ENCODE measurements around the gene SEPTIN8. TPM values are rescaled to one million over a fixed set of nuclear protein-coding genes. Genes with fewer than 3 reads are reported as not detected.

The SEPTIN8 gene
- total RNA-seq, 1 experiment from 2014 or later = 38.2 TPM

DNA sequence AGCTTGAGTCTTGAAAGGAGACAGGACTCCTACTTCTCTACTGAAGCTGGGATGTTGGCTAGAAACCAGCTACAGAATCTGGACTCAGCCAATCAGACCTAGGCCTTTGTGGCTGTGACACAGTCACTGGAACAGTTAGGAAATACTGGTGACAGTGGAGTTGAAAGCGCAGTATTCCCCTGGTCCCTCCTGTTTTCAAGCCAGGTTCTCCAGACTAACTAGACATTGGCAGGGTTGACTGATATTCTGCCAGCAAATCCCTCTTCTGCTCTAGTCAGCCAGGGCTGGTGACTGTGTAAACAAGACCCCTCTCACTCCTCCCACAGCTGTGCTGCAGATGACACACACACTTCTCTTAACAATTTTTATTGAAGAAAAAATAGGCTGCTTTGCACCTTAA lies 44.8 kb upstream of the SEPTIN8 start:
- H4K20me1 ChIP-seq (ENCODE audit: control insufficient read depth, insufficient read depth, insufficient read length) = no peaks in the 10 kb centered on the region
- no peak overlapping the region for H3K4me2 ChIP-seq (ENCODE audit: insufficient read depth, insufficient read length, low read length)
- H3K4ac ChIP-seq (ENCODE audit: low read depth, low read length) = no peak overlapping the region
- Mint-ChIP-seq H3K36me3 (ENCODE audit: insufficient read depth in 1 of 3, low read depth in 3 of 3) (peaks cover 3 to 6% (median 4%) of the 10 kb centered on the region in 3 experiments; a peak in 6 of 7 replicates), H3K9me3 (no peaks in the 10 kb centered on the region), H3K27me3 (ENCODE audit: low read depth) (peaks cover 65% of the 10 kb centered on the region), H3K4me3 (no peak overlapping the region; a peak in 1 of 5 replicates), H3K4me1 (peaks cover 13 to 24% of the 10 kb centered on the region in 2 experiments), H3K27ac (no peak overlapping the region)
- no peak overlapping the region for H2BK12ac ChIP-seq (ENCODE audit: insufficient read length, low read depth, low read length)
- no peak overlapping the region for H4K8ac ChIP-seq (replicated peaks; ENCODE audit: insufficient read length, low read depth, low read length)
- H2BK20ac ChIP-seq (ENCODE audit: low read depth, low read length, poor library complexity, severe bottlenecking) = no peak overlapping the region
- no peak for DNase-seq
- H3T11ph ChIP-seq (ENCODE audit: low read length) = no peak overlapping the region
- H4K5ac ChIP-seq (ENCODE audit: insufficient read length, low read depth, low read length) = no peak overlapping the region
- H3K56ac ChIP-seq (ENCODE audit: insufficient read length, low read depth, low read length) = no peak overlapping the region
- no peak overlapping the region for H2BK5ac ChIP-seq (ENCODE audit: insufficient read length, low read length)
- H3K27ac ChIP-seq (ENCODE audit: insufficient read length, low read depth, low read length) = no peak overlapping the region
- no peaks in the 10 kb centered on the region for H3K79me2 ChIP-seq (ENCODE audit: insufficient read depth, low read length)
- no peaks in the 10 kb centered on the region for H3K79me1 ChIP-seq (ENCODE audit: insufficient read depth, low read depth, low read length, poor library complexity, severe bottlenecking)
- no peak overlapping the region for H3K18ac ChIP-seq (ENCODE audit: insufficient read length, low read depth, low read length)
- H3K27me3 ChIP-seq (ENCODE audit: insufficient read depth, low read length) = peaks cover 12% of the 10 kb centered on the region; the same call in 1 of the 2 replicates
- TF ChIP-seq, protein P1, sequence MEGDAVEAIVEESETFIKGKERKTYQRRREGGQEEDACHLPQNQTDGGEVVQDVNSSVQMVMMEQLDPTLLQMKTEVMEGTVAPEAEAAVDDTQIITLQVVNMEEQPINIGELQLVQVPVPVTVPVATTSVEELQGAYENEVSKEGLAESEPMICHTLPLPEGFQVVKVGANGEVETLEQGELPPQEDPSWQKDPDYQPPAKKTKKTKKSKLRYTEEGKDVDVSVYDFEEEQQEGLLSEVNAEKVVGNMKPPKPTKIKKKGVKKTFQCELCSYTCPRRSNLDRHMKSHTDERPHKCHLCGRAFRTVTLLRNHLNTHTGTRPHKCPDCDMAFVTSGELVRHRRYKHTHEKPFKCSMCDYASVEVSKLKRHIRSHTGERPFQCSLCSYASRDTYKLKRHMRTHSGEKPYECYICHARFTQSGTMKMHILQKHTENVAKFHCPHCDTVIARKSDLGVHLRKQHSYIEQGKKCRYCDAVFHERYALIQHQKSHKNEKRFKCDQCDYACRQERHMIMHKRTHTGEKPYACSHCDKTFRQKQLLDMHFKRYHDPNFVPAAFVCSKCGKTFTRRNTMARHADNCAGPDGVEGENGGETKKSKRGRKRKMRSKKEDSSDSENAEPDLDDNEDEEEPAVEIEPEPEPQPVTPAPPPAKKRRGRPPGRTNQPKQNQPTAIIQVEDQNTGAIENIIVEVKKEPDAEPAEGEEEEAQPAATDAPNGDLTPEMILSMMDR (conservative IDR thresholded peaks at IDR 0.05) = no peak
- H3K23ac ChIP-seq (ENCODE audit: insufficient read length, low read depth, low read length) = no peak overlapping the region
- no CpG with 5 or more reads among the region's 1 CpG for WGBS (ENCODE audit: extremely low coverage, insufficient read length, low lambda C conversion rate)
- H3K9me3 ChIP-seq (ENCODE audit: control insufficient read depth, low read depth, low read length) = no peaks in the 10 kb centered on the region
- no peak overlapping the region for H2BK120ac ChIP-seq (ENCODE audit: low read depth, low read length, poor library complexity, severe bottlenecking)
- no peak overlapping the region for H2AK5ac ChIP-seq (ENCODE audit: insufficient read length, low read length)
- H3K4me1 ChIP-seq (ENCODE audit: insufficient read depth, low read length) = peaks cover 3% of the 10 kb centered on the region
- no peak overlapping the region for H3K14ac ChIP-seq (ENCODE audit: insufficient read depth, low read length)
- H2AFZ ChIP-seq (ENCODE audit: low read length) = no peak overlapping the region
- H2BK15ac ChIP-seq (ENCODE audit: low read depth, low read length) = no peak overlapping the region
- H4K91ac ChIP-seq (ENCODE audit: insufficient read length, low read depth, low read length) = no peak overlapping the region
- peaks cover 14% of the 10 kb centered on the region for H3K23me2 ChIP-seq (ENCODE audit: insufficient read length, low read depth, low read length, poor library complexity, severe bottlenecking)
- H3K9ac ChIP-seq (ENCODE audit: extremely low read depth, insufficient read length, low read length) = no peak overlapping the region

All from H9 (cell line).